GM23248 (cell line): Measurements from ENCODE around the gene ETNPPL. TPM values are rescaled to one million over a fixed set of nuclear protein-coding genes. Genes with fewer than 3 reads are reported as not detected.
A peak's percentile ranks its signal among the peaks of the same experiment; 100 is the strongest.

Experiments
- DNase-seq: peaks from one replicate; pipeline ENCODE4 v3.0.0-alpha.2; 2015
- H2AFZ ChIP-seq: fragments of 200-600 bp; sonication (generic); 2 replicates; pipeline ENCODE4 v1.6.1; 2016; ENCODE audit warnings: antibody characterized with exemption
- H3F3A ChIP-seq: fragments of 200-600 bp; sonication (generic); 2 replicates; pipeline ENCODE4 v1.6.1; 2016; ENCODE audit warnings: mild to moderate bottlenecking, antibody characterized with exemption, mixed run types; ENCODE audit not compliant: insufficient read depth
- H3K27ac ChIP-seq: fragments of 200-600 bp; sonication (generic); 2 replicates; pipeline ENCODE4 v1.5.1; 2016; ENCODE audit warnings: mild to moderate bottlenecking
- H3K27me3 ChIP-seq: fragments of 200-600 bp; sonication (generic); replicated peaks from 2 replicates; pipeline ENCODE4 v1.6.1; 2016; ENCODE audit warnings: mild to moderate bottlenecking; ENCODE audit not compliant: insufficient read depth
- H3K36me3 ChIP-seq: fragments of 200-600 bp; sonication (generic); 2 replicates; pipeline ENCODE4 v1.6.1; 2016; ENCODE audit warnings: low read depth, mild to moderate bottlenecking
- H3K4me1 ChIP-seq: fragments of 200-600 bp; sonication (generic); 2 replicates; pipeline ENCODE4 v1.6.1; 2016; ENCODE audit warnings: mild to moderate bottlenecking; ENCODE audit not compliant: insufficient read depth
- H3K4me2 ChIP-seq: fragments of 200-600 bp; sonication (generic); one replicate; pipeline ENCODE4 v1.6.1; 2016; ENCODE audit warnings: mild to moderate bottlenecking; ENCODE audit not compliant: unreplicated experiment
- H3K4me3 ChIP-seq: fragments of 200-600 bp; sonication (generic); 2 replicates; pipeline ENCODE4 v1.5.1; 2016; ENCODE audit warnings: mild to moderate bottlenecking
- H3K79me2 ChIP-seq: fragments of 200-600 bp; sonication (generic); 2 replicates; pipeline ENCODE4 v1.6.1; 2016; ENCODE audit warnings: mild to moderate bottlenecking; ENCODE audit not compliant: insufficient read depth
- H3K9ac ChIP-seq: fragments of 200-600 bp; sonication (generic); 2 replicates; pipeline ENCODE4 v1.6.1; 2016; ENCODE audit warnings: mild to moderate bottlenecking
- H3K9me2 ChIP-seq: fragments of 200-600 bp; sonication (generic); 2 replicates; pipeline ENCODE4 v1.6.1; 2016; ENCODE audit warnings: mixed run types, mild to moderate bottlenecking, moderate library complexity; ENCODE audit not compliant: insufficient read depth
- H3K9me3 ChIP-seq: fragments of 200-600 bp; sonication (generic); one replicate; pipeline ENCODE4 v1.6.1; 2017; ENCODE audit warnings: low read depth
- H4K20me1 ChIP-seq: fragments of 200-600 bp; sonication (generic); 2 replicates; pipeline ENCODE4 v1.6.0; 2016; ENCODE audit not compliant: insufficient read depth
- EZH2 ChIP-seq: fragments of 200-600 bp; sonication (generic); IDR thresholded peaks from 2 replicates; pipeline ENCODE4 v1.6.1; 2018; ENCODE audit warnings: antibody characterized with exemption, mild to moderate bottlenecking; ENCODE audit not compliant: insufficient read depth, poor library complexity, severe bottlenecking
- EZH2phosphoT487 ChIP-seq: fragments of 200-600 bp; sonication (generic); IDR thresholded peaks from 2 replicates; pipeline ENCODE4 v1.6.1; 2018; ENCODE audit warnings: antibody characterized with exemption, moderate library complexity, mild to moderate bottlenecking, low read depth; ENCODE audit not compliant: insufficient read depth
- WGBS, 2 experiments: methylation state at CpG; one replicate each; pipeline ENCODE4 v1.1.6; 2015 to 2017; ENCODE audit warnings: low lambda C conversion rate in 2 of 2, low coverage in 1 of 2; ENCODE audit errors: missing lambda C conversion rate in 2 of 2; 5-methylcytosine and 5-hydroxymethylcytosine counted together
- in situ Hi-C: fragments of 300-500 bp; cut with MboI; formaldehyde crosslinking; loops from 2 replicates; pipeline ENCODE4 v1.15.0; 2020
- polyA plus RNA-seq: library from polyadenylated mRNA; unstranded; fragments of >200 nt; fragmentation: Nextera tagmentation; extraction: Ambion mirVana; gene quantifications from 2 replicates; pipeline ENCODE4 v1.2.1, GENCODE V29; 2016
- total RNA-seq: library from RNA; depleted of rRNA; stranded (reverse); fragments of >200 nt; shearing (Covaris generic); gene quantifications from 2 replicates; pipeline ENCODE4 v1.2.3, GENCODE V29; 2014

ETNPPL gene
- total and polyA plus RNA-seq, 2 experiments from 2014 or later = not detected

- Histone ChIP-seq H3K27me3 (no peaks in the 10 kb centered on the region), H3K4me2 (no peak overlapping the region), H3K4me3 (no peak overlapping the region), H2AFZ (no peak overlapping the region), H3K36me3 (no peaks in the 10 kb centered on the region), H3K9me3 (no peaks in the 10 kb centered on the region), H3K79me2 (no peaks in the 10 kb centered on the region), H3F3A (no peaks in the 10 kb centered on the region), H3K9me2 (no peaks in the 10 kb centered on the region), H4K20me1 (no peaks in the 10 kb centered on the region), H3K9ac (no peak overlapping the region), H3K27ac (no peak overlapping the region), H3K4me1 (peaks cover 14% of the 10 kb centered on the region; the same call in 1 of the 2 replicates)
- WGBS, 2 experiments = 0 to 2% methylated on average over 1 of the region's 1 CpG
- in situ Hi-C loops = no loop called here
- peak; percentile 45 for DNase-seq
- TF ChIP-seq EZH2 (no peak), EZH2phosphoT487 (no peak)
Observed at GRCh38 chr4:108700081-108700757, 62.6 kb downstream of the ETNPPL start.

GRCh38 chr4:108696160-108696559, 66.7 kb downstream of the ETNPPL start:
- no peak overlapping the region for H3K27ac ChIP-seq
- no peaks in the 10 kb centered on the region for H3K9me3 ChIP-seq
- no peaks in the 10 kb centered on the region for H4K20me1 ChIP-seq
- no peak overlapping the region for H3K9ac ChIP-seq
- DNase-seq = no peak
- no peak overlapping the region for H3K4me2 ChIP-seq
- H3F3A ChIP-seq = no peaks in the 10 kb centered on the region
- no peaks in the 10 kb centered on the region for H3K79me2 ChIP-seq
- no peaks in the 10 kb centered on the region for H3K27me3 ChIP-seq
- WGBS, 2 experiments = 66 to 67% methylated on average over 3 of the region's 3 CpGs
- H2AFZ ChIP-seq = no peak overlapping the region
- no peaks in the 10 kb centered on the region for H3K9me2 ChIP-seq
- H3K4me1 ChIP-seq = peaks cover 14% of the 10 kb centered on the region; the same call in 1 of the 2 replicates
- H3K4me3 ChIP-seq = no peak overlapping the region
- TF ChIP-seq EZH2 = no peak
- TF ChIP-seq EZH2phosphoT487 = no peak
- H3K36me3 ChIP-seq = no peaks in the 10 kb centered on the region
- in situ Hi-C loops = no loop called here

- no peak overlapping the region for H3K4me2 ChIP-seq
- H3K4me1 ChIP-seq = 0 out of 2 replicates have a peak, but pooled peaks cover 6% of the 10 kb centered on the region
- no peak overlapping the region for H2AFZ ChIP-seq
- H3K9me3 ChIP-seq = no peaks in the 10 kb centered on the region
- H3K36me3 ChIP-seq = no peaks in the 10 kb centered on the region
- no peaks in the 10 kb centered on the region for H3K79me2 ChIP-seq
- H3F3A ChIP-seq = no peaks in the 10 kb centered on the region
- TF ChIP-seq EZH2phosphoT487 (no peak), EZH2 (no peak)
- H4K20me1 ChIP-seq = no peaks in the 10 kb centered on the region
- H3K27me3 ChIP-seq = no peaks in the 10 kb centered on the region
- 87 to 90% methylated on average over 1 of the region's 1 CpG for WGBS, 2 experiments
- H3K9me2 ChIP-seq = no peaks in the 10 kb centered on the region
- no peak overlapping the region for H3K9ac ChIP-seq
- no peak overlapping the region for H3K27ac ChIP-seq
- no peak overlapping the region for H3K4me3 ChIP-seq
- in situ Hi-C loops = no loop called here
- no peak for DNase-seq
Observed at GRCh38 chr4:108695062-108695461, 67.8 kb downstream of the ETNPPL start.

- Histone ChIP-seq H3K4me2 (no peak overlapping the region), H2AFZ (no peak overlapping the region), H3K4me3 (no peak overlapping the region), H3F3A (no peaks in the 10 kb centered on the region), H3K9ac (no peak overlapping the region), H3K36me3 (no peaks in the 10 kb centered on the region), H3K4me1 (no peaks in the 10 kb centered on the region), H3K79me2 (no peaks in the 10 kb centered on the region), H3K9me2 (no peaks in the 10 kb centered on the region), H3K9me3 (no peaks in the 10 kb centered on the region), H3K27me3 (no peaks in the 10 kb centered on the region), H3K27ac (no peak overlapping the region), H4K20me1 (no peaks in the 10 kb centered on the region)
- in situ Hi-C loops = no loop called here
- 84 to 86% methylated on average over 3 of the region's 3 CpGs for WGBS, 2 experiments
- no peak for DNase-seq
- TF ChIP-seq EZH2phosphoT487 (no peak), EZH2 (no peak)
Observed at GRCh38 chr4:108694423-108694822, 68.4 kb downstream of the ETNPPL start.
